ACC112 (cell line): ENCODE measurements around the gene FAN1.
A peak's percentile ranks its signal among the peaks of the same experiment; 100 is the strongest.

Experiments
- H2AFZ ChIP-seq: fragments of 200-600 bp; sonication (generic); one replicate; pipeline ENCODE4 v1.6.0; 2017; ENCODE audit warnings: antibody characterized with exemption, low read length; ENCODE audit not compliant: unreplicated experiment
- H3K27ac ChIP-seq: fragments of 200-600 bp; sonication (generic); 2 replicates; pipeline ENCODE4 v1.5.1; 2014; ENCODE audit warnings: low read depth, mild to moderate bottlenecking, antibody characterized with exemption, low read length, moderate library complexity
- H3K27me3 ChIP-seq: fragments of 200-600 bp; sonication (generic); 2 replicates; pipeline ENCODE4 v1.6.1; 2014; ENCODE audit warnings: mild to moderate bottlenecking, antibody characterized with exemption, low read length, moderate library complexity, mixed read lengths; ENCODE audit not compliant: insufficient read depth
- H3K36me3 ChIP-seq: fragments of 200-600 bp; sonication (generic); 2 replicates; pipeline ENCODE4 v1.6.1; 2016; ENCODE audit warnings: mild to moderate bottlenecking, antibody characterized with exemption, low read length, moderate library complexity, mixed read lengths; ENCODE audit not compliant: insufficient read depth
- H3K4me1 ChIP-seq: fragments of 200-600 bp; sonication (generic); one replicate; pipeline ENCODE4 v1.6.1; 2016; ENCODE audit warnings: low read length, mixed read lengths; ENCODE audit not compliant: insufficient read depth, unreplicated experiment, control insufficient read depth
- H3K4me3 ChIP-seq: fragments of 200-600 bp; sonication (generic); 2 replicates; pipeline ENCODE4 v1.5.1; 2014; ENCODE audit warnings: mild to moderate bottlenecking, low read depth, low read length
- H3K79me2 ChIP-seq: fragments of 200-600 bp; sonication (generic); one replicate; pipeline ENCODE4 v1.6.0; 2016; ENCODE audit warnings: low read length; ENCODE audit not compliant: control insufficient read depth, unreplicated experiment, insufficient read depth

The FAN1 gene

DNA sequence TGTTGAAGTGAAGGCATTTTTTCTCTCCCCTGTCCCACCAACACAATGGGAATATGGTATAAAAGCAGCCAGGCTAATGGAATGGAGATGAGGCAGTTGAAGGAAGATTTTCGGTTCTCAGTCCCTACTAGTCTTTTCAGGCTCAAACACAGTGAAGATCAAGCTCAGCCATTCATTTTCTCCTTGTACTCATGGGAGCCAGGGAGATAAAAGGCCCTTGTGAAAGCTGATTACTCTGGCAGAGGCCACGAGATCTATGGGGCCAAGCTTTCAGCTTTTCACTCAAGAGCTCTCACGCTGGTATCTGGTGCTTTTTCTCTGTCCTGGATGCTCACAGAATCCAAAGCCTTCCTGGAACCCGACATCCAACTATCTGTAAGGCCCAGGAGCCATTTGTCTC lies 14.5 kb upstream of the FAN1 start:
- no peak overlapping the region for H3K4me3 ChIP-seq
- H3K36me3 ChIP-seq: no peaks in the 10 kb centered on the region
- H2AFZ ChIP-seq: no peak overlapping the region
- H3K27ac ChIP-seq: no peak overlapping the region
- H3K4me1 ChIP-seq: no peaks in the 10 kb centered on the region
- H3K79me2 ChIP-seq: no peaks in the 10 kb centered on the region
- peaks cover 5% of the 10 kb centered on the region for H3K27me3 ChIP-seq

DNA sequence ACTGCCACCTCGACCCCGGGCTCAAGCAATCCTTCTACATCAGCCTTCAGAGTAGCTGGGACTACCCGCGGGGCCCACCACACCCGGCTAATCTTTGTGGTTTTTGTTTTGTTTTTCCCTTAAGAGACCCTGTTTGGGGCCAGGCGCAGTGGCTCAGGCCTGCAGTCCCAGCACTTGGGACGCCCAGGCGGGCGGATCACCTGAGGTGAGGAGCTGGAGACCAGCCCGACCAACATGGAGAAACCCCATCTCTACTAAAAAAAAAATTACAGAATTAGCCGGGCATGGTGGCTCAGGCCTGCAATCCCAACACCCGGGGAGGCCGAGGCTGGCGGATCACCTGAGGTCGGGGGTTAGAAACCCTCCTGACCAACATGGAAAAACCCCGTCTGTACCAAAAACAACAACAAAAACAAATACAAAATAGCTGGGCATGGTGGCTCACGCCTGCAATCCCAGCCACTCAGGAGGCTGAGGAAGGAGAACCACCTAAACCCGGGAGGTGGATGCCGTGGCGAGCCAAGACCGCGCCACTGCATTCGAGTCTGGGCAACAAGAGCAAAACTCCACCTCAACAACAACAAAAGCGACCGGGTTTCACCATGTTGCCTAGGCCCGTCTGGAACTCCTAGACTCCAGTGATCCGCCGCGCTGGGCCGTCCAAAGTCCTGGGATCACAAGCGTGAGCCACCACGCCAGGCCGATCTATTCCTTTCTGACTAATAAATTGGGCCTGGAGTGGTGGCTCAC lies 8.1 kb upstream of the FAN1 start:
- H3K4me3 ChIP-seq: no peak overlapping the region
- no peak overlapping the region for H3K27ac ChIP-seq
- no peaks in the 10 kb centered on the region for H3K79me2 ChIP-seq
- no peaks in the 10 kb centered on the region for H3K4me1 ChIP-seq
- no peak overlapping the region for H2AFZ ChIP-seq
- H3K36me3 ChIP-seq: no peaks in the 10 kb centered on the region
- H3K27me3 ChIP-seq: no peaks in the 10 kb centered on the region

DNA sequence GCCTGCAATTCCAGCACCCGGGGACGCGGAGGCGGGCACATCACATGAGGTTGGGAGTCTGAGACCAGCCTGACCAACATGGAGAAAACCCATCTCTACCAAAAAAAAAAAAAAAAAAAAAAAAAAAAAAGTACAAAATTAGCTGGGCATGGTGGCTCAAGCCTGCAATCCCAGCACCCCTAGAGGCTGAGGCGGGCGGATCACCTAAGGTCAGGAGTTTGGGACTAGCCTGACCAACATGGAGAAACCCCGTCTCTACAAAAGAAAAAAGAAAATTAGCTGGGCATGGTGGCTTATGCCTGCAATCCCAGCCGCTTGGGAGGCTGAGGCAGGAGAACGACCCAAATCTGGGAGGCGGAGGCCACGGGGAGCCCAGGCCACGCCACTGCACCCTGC lies 7.5 kb upstream of the FAN1 start:
- Histone ChIP-seq H3K79me2 (no peaks in the 10 kb centered on the region), H3K4me3 (no peak overlapping the region), H3K27ac (no peak overlapping the region), H3K27me3 (no peaks in the 10 kb centered on the region), H2AFZ (no peak overlapping the region), H3K36me3 (no peaks in the 10 kb centered on the region), H3K4me1 (no peaks in the 10 kb centered on the region)

DNA sequence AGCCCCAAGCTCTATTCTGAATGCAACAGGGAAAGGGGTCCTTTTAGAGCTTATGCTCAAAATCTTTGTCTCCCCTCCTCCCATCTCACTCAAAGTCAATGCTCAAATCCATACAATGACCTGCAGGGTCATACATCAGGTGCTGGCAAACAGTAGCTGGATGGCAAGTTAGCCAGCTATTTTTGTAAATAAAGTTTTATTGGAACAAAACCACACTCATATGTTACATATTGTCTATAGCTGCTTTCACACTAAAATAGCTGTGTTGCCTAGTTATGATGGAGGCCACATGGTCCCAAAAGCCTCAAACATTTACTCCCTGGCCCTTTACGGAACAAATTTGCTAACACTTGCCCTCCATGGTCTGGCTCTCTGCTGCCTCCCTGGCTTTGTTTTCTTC lies 1.8 kb upstream of the FAN1 start:
- no peak overlapping the region for H3K4me3 ChIP-seq
- H3K27ac ChIP-seq: no peak overlapping the region
- H3K27me3 ChIP-seq: no peaks in the 10 kb centered on the region
- peaks cover 6% of the 10 kb centered on the region for H3K4me1 ChIP-seq
- H3K79me2 ChIP-seq: peaks cover 14% of the 10 kb centered on the region
- no peak overlapping the region for H2AFZ ChIP-seq
- H3K36me3 ChIP-seq: peaks cover 5% of the 10 kb centered on the region; the same call in 1 of the 2 replicates

DNA sequence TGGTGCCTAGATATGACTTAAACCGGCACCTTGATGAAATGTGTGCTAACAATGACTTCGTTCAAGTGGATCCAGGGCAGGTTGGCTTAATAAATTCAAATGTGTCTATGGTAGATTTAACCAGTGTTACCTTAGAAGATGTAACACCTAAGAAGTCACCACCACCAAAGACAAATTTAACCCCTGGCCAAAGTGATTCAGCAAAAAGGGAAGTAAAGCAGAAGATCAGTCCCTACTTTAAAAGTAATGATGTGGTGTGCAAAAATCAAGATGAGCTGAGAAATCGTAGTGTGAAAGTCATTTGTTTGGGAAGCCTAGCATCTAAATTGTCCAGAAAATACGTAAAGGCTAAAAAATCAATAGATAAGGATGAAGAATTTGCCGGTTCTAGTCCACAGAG lies 1.1 kb downstream of the FAN1 start:
- Histone ChIP-seq H3K79me2 (peaks cover 14% of the 10 kb centered on the region), H3K27me3 (no peaks in the 10 kb centered on the region), H3K4me3 (peak overlapping the region; percentile 95), H3K36me3 (peaks cover 14% of the 10 kb centered on the region), H3K4me1 (peaks cover 6% of the 10 kb centered on the region), H3K27ac (no peak overlapping the region), H2AFZ (no peak overlapping the region)

GRCh38 chr15:30905821-30906220 lies 2.1 kb downstream of the FAN1 start:
- H3K4me3 ChIP-seq: no peak overlapping the region
- H3K36me3 ChIP-seq: peaks cover 18% of the 10 kb centered on the region
- H3K4me1 ChIP-seq: peaks cover 6% of the 10 kb centered on the region
- peaks cover 18% of the 10 kb centered on the region for H3K79me2 ChIP-seq
- no peaks in the 10 kb centered on the region for H3K27me3 ChIP-seq
- H2AFZ ChIP-seq: no peak overlapping the region
- no peak overlapping the region for H3K27ac ChIP-seq

- Histone ChIP-seq H3K4me3 (no peak overlapping the region), H3K4me1 (peaks cover 6% of the 10 kb centered on the region), H3K27ac (no peak overlapping the region), H3K36me3 (peaks cover 24% of the 10 kb centered on the region), H3K27me3 (no peaks in the 10 kb centered on the region), H3K79me2 (peaks cover 18% of the 10 kb centered on the region), H2AFZ (no peak overlapping the region)
Observed at GRCh38 chr15:30906366-30906765, 2.7 kb downstream of the FAN1 start.

GRCh38 chr15:30913761-30914160 lies 10.0 kb downstream of the FAN1 start:
- no peaks in the 10 kb centered on the region for H3K27me3 ChIP-seq
- H3K79me2 ChIP-seq: peaks cover 13% of the 10 kb centered on the region
- H3K4me1 ChIP-seq: no peaks in the 10 kb centered on the region
- H3K36me3 ChIP-seq: peaks cover 39% of the 10 kb centered on the region
- H3K4me3 ChIP-seq: no peak overlapping the region
- H3K27ac ChIP-seq: no peak overlapping the region
- H2AFZ ChIP-seq: no peak overlapping the region

GRCh38 chr15:30917013-30917412 lies 13.3 kb downstream of the FAN1 start:
- H3K36me3 ChIP-seq: peaks cover 26% of the 10 kb centered on the region
- H3K79me2 ChIP-seq: peaks cover 9% of the 10 kb centered on the region
- H3K4me3 ChIP-seq: no peak overlapping the region
- H2AFZ ChIP-seq: no peak overlapping the region
- H3K4me1 ChIP-seq: no peaks in the 10 kb centered on the region
- no peak overlapping the region for H3K27ac ChIP-seq
- no peaks in the 10 kb centered on the region for H3K27me3 ChIP-seq

GRCh38 chr15:30917675-30918074 lies 14.0 kb downstream of the FAN1 start:
- H2AFZ ChIP-seq: no peak overlapping the region
- no peak overlapping the region for H3K27ac ChIP-seq
- H3K4me1 ChIP-seq: no peaks in the 10 kb centered on the region
- peaks cover 9% of the 10 kb centered on the region for H3K79me2 ChIP-seq
- peaks cover 21% of the 10 kb centered on the region for H3K36me3 ChIP-seq
- H3K4me3 ChIP-seq: no peak overlapping the region
- H3K27me3 ChIP-seq: no peaks in the 10 kb centered on the region

DNA sequence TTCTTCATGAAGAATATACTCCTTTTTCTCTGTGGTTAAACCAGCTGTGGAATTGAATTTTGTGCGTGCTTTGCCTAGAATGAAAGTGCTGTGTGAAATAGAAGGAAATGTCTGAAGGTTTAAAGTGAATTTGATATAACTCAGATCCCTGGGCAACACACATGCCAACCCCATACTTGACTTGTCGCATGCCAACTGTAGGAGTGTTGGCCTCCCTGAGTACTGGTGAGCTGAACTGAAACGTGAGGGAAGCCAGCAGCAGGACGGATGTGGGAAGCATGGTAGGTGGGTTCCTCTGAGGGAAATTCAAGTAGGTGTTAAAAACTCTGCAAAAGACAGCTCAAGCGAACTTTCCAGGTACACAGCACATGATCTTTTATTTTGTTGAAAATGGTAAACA lies 14.7 kb downstream of the FAN1 start:
- Histone ChIP-seq H3K27ac (no peak overlapping the region), H3K4me1 (no peaks in the 10 kb centered on the region), H3K79me2 (peaks cover 9% of the 10 kb centered on the region), H3K27me3 (no peaks in the 10 kb centered on the region), H3K36me3 (peaks cover 27% of the 10 kb centered on the region), H2AFZ (no peak overlapping the region), H3K4me3 (no peak overlapping the region)
